Limb (tissue), 2 donors: ENCODE results near the gene MYPN.
"Not testable (repeated sequence)": the region's sequence is repeated elsewhere in the genome, so short reads cannot be mapped to it uniquely, and the experiment has no call there.

Experiments
- DNase-seq, 2 donors: peaks; one replicate each; pipeline ENCODE4 v3.0.0-alpha.2; 2016; ENCODE audit errors: extremely low spot score in 2 of 2

MYPN gene

GRCh38 chr10:68230268-68230667 is 121.0 kb downstream of the MYPN start:
- no peak for DNase-seq

- peak; percentile 72 to 87 for DNase-seq
These were observed 122.0 kb downstream of the MYPN start for GRCh38 chr10:68231106-68231816.

- DNase-seq: no peak
These were observed 122.5 kb downstream of the MYPN start, which contains the start of gene ATOH7 for GRCh38 chr10:68231817-68232251. Gene ATOH7 (minus strand): TSS chr10:68232113. CDS start chr10:68231677, 436 bp downstream.

- DNase-seq: no peak
These were observed 123.8 kb downstream of the MYPN start for GRCh38 chr10:68233046-68233445.

GRCh38 chr10:68235111-68235510 is 125.8 kb downstream of the MYPN start:
- no peak for DNase-seq

GRCh38 chr10:68235581-68235980 is 126.3 kb downstream of the MYPN start:
- DNase-seq: no peak

GRCh38 chr10:68237173-68237572 is 127.9 kb downstream of the MYPN start:
- DNase-seq: no peak

- no peak for DNase-seq
These were observed 129.1 kb downstream of the MYPN start for GRCh38 chr10:68238371-68238770.

- DNase-seq: no peak
These were observed 129.8 kb downstream of the MYPN start for GRCh38 chr10:68239069-68239468.

GRCh38 chr10:68239596-68240150 is 130.4 kb downstream of the MYPN start:
- no peak for DNase-seq

GRCh38 chr10:68242051-68242450 is 132.8 kb downstream of the MYPN start:
- DNase-seq: no peak

GRCh38 chr10:68246397-68246796 is 137.1 kb downstream of the MYPN start:
- not testable (repeated sequence) for DNase-seq

GRCh38 chr10:68247931-68248330 is 138.6 kb downstream of the MYPN start:
- no peak for DNase-seq

GRCh38 chr10:68249297-68249696 is 140.0 kb downstream of the MYPN start:
- DNase-seq: no peak

GRCh38 chr10:68251151-68251550 is 141.9 kb downstream of the MYPN start:
- no peak for DNase-seq

GRCh38 chr10:68251625-68252495 is 142.6 kb downstream of the MYPN start:
- no peak for DNase-seq

GRCh38 chr10:68253346-68253745 is 144.1 kb downstream of the MYPN start:
- no peak for DNase-seq

- no peak for DNase-seq
These were observed 152.0 kb downstream of the MYPN start for GRCh38 chr10:68261132-68261856.
